ENCODE data around the gene DENND5A. TPM values are rescaled to one million over a fixed set of nuclear protein-coding genes. Genes with fewer than 3 reads are reported as not detected.
A peak's percentile ranks its signal among the peaks of the same experiment; 100 is the strongest.

Gene DENND5A
- total and polyA plus RNA-seq, 10 of the 15 experiments (the other 5 are each of a cell fraction or from before 2014, with no cell fraction given), result 15.6 to 157 (median 85.1) TPM

DNA sequence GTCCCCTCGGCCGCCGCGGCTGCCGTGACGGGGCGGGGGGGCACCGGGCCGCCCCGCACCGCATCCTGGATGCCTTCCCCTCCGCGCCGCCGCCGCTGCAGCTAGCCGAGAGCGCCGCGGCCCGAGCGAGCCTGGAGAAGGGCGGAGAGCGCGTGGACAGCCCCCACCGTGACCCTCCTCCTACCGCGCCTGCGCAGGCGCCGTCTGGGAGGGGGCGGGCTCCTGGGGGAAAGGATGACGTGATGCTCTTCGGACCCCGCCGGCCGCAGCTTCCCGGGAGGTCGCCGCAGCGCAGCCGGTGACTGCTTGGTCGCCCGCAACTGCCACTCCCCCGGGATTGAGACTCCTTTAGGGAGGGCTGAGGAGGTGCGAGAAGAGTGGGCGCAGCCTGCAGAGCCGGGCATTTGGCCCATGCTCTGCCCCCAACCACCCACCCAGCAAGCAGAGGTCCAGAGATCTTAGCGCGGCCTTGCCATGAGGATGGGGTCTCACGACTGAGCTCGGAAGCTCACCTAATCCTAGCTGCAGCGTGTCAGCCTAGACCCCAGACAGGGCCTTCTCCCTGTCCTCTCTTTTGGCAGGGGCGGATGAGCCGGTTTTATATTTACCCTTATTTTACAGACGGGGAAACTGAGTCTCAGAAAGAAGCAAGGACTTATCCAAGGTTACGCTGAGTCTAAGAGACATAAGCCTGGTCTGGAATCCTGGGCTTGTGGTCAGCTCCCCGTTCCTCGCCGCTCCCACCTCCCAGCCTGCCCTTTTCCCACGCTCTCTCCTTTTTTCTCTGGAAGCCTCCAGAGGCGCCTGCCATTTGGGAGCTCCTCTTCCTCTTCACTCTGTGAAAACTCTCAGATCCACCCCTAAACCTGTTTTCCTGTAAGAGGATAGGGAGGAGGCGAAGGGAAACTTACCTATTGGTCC is at the start of gene DENND5A (continued):
- TF ChIP-seq, protein P1, sequence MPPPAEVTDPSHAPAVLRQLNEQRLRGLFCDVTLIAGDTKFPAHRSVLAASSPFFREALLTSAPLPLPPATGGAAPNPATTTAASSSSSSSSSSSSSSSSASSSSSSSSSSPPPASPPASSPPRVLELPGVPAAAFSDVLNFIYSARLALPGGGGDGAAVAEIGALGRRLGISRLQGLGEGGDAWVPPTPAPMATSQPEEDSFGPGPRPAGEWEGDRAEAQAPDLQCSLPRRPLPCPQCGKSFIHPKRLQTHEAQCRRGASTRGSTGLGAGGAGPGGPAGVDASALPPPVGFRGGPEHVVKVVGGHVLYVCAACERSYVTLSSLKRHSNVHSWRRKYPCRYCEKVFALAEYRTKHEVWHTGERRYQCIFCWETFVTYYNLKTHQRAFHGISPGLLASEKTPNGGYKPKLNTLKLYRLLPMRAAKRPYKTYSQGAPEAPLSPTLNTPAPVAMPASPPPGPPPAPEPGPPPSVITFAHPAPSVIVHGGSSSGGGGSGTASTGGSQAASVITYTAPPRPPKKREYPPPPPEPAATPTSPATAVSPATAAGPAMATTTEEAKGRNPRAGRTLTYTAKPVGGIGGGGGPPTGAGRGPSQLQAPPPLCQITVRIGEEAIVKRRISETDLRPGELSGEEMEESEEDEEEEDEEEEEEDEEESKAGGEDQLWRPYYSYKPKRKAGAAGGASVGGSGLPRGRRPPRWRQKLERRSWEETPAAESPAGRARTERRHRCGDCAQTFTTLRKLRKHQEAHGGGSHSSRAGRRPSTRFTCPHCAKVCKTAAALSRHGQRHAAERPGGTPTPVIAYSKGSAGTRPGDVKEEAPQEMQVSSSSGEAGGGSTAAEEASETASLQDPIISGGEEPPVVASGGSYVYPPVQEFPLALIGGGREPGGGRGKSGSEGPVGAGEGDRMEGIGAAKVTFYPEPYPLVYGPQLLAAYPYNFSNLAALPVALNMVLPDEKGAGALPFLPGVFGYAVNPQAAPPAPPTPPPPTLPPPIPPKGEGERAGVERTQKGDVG (CRISPR knock-in tag; IDR thresholded peaks at IDR 0.05), result no peak
- TF ChIP-seq CREB1 (IDR thresholded peaks at IDR 0.05; ENCODE audit: low read depth) (0 out of 2 replicates have a peak, but pooled peaks have one; percentile 38), NRF1 (conservative IDR thresholded peaks at IDR 0.05; ENCODE audit: low read depth, low read length) (peak; percentile 52; the same call in 1 of the 2 replicates), GATAD2B (conservative IDR thresholded peaks at IDR 0.05; ENCODE audit: low read depth) (0 out of 2 replicates have a peak, but pooled peaks have one; percentile 46), DPF2 (IDR thresholded peaks at IDR 0.05) (peak; percentile 62), MEF2A (IDR thresholded peaks at IDR 0.05; ENCODE audit: insufficient read depth, low read depth, low read length) (no peak), SUZ12 (IDR thresholded peaks at IDR 0.05; ENCODE audit: unreplicated experiment) (no peak), TCF3 (IDR thresholded peaks at IDR 0.05; ENCODE audit: borderline replicate concordance, insufficient read depth, low read depth, low read length) (0 out of 2 replicates have a peak, but pooled peaks have one; percentile 6), NR2F1 (conservative IDR thresholded peaks at IDR 0.05) (peak; percentile 38; the same call in 1 of the 2 replicates)
- TF ChIP-seq, protein P2, sequence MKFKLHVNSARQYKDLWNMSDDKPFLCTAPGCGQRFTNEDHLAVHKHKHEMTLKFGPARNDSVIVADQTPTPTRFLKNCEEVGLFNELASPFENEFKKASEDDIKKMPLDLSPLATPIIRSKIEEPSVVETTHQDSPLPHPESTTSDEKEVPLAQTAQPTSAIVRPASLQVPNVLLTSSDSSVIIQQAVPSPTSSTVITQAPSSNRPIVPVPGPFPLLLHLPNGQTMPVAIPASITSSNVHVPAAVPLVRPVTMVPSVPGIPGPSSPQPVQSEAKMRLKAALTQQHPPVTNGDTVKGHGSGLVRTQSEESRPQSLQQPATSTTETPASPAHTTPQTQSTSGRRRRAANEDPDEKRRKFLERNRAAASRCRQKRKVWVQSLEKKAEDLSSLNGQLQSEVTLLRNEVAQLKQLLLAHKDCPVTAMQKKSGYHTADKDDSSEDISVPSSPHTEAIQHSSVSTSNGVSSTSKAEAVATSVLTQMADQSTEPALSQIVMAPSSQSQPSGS (IDR thresholded peaks at IDR 0.05; ENCODE audit: low read length), result peak; percentile 62; the same call in 1 of the 2 replicates
- TF ChIP-seq, protein P3, sequence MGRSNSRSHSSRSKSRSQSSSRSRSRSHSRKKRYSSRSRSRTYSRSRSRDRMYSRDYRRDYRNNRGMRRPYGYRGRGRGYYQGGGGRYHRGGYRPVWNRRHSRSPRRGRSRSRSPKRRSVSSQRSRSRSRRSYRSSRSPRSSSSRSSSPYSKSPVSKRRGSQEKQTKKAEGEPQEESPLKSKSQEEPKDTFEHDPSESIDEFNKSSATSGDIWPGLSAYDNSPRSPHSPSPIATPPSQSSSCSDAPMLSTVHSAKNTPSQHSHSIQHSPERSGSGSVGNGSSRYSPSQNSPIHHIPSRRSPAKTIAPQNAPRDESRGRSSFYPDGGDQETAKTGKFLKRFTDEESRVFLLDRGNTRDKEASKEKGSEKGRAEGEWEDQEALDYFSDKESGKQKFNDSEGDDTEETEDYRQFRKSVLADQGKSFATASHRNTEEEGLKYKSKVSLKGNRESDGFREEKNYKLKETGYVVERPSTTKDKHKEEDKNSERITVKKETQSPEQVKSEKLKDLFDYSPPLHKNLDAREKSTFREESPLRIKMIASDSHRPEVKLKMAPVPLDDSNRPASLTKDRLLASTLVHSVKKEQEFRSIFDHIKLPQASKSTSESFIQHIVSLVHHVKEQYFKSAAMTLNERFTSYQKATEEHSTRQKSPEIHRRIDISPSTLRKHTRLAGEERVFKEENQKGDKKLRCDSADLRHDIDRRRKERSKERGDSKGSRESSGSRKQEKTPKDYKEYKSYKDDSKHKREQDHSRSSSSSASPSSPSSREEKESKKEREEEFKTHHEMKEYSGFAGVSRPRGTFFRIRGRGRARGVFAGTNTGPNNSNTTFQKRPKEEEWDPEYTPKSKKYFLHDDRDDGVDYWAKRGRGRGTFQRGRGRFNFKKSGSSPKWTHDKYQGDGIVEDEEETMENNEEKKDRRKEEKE (IDR thresholded peaks at IDR 0.05), result no peak
- TF ChIP-seq, protein P4, sequence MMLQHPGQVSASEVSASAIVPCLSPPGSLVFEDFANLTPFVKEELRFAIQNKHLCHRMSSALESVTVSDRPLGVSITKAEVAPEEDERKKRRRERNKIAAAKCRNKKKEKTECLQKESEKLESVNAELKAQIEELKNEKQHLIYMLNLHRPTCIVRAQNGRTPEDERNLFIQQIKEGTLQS (IDR thresholded peaks at IDR 0.05; ENCODE audit: borderline replicate concordance, extremely low read depth, low read depth, low read length), result no peak
